ENCODE measurements around the gene NOX5. TPM values are rescaled to one million over a fixed set of nuclear protein-coding genes. Genes with fewer than 3 reads are reported as not detected.

NOX5 gene
- polyA plus RNA-seq, 1 donor from 2014 or later, result not detected

- H3K4me2 ChIP-seq (ENCODE audit: low read length), result no peak overlapping the region
Observed at GRCh38 chr15:69094124-69094921, 79.8 kb downstream of the NOX5 start.

GRCh38 chr15:69095274-69095673, 80.8 kb downstream of the NOX5 start:
- Histone ChIP-seq H3K4me2 (ENCODE audit: low read length) (no peak overlapping the region), H3K4me3 (ENCODE audit: low read length) (no peak overlapping the region), H3K36me3 (ENCODE audit: insufficient read depth, low read length) (no peaks in the 10 kb centered on the region), H3K27me3 (ENCODE audit: insufficient read depth, low read depth, low read length) (no peaks in the 10 kb centered on the region), H4K20me1 (ENCODE audit: insufficient read depth) (no peaks in the 10 kb centered on the region), H3K9me2 (ENCODE audit: insufficient read depth, low read length) (no peaks in the 10 kb centered on the region), H3K9me3 (ENCODE audit: low read length) (no peaks in the 10 kb centered on the region), H2AFZ (ENCODE audit: low read depth, low read length) (no peak overlapping the region), H3K27ac (ENCODE audit: low read length) (no peak overlapping the region), H3K9ac (ENCODE audit: low read length) (no peak overlapping the region), H3K79me2 (replicated peaks; ENCODE audit: insufficient read depth, low read length) (no peaks in the 10 kb centered on the region), H3F3A (ENCODE audit: insufficient read depth, low read length, poor library complexity, severe bottlenecking) (no peaks in the 10 kb centered on the region)
- TF ChIP-seq SMC3 (conservative IDR thresholded peaks at IDR 0.05; ENCODE audit: poor library complexity) (no peak), POLR2AphosphoS5 (IDR thresholded peaks at IDR 0.05) (no peak), TAF1 (IDR thresholded peaks at IDR 0.05; ENCODE audit: low read depth) (no peak)

More at GRCh38 chr15:69094124-69094921, 79.8 kb downstream of the NOX5 start:
- Histone ChIP-seq H3F3A (ENCODE audit: insufficient read depth, low read length, poor library complexity, severe bottlenecking) (no peaks in the 10 kb centered on the region), H3K79me2 (replicated peaks; ENCODE audit: insufficient read depth, low read length) (no peaks in the 10 kb centered on the region), H4K20me1 (ENCODE audit: insufficient read depth) (no peaks in the 10 kb centered on the region), H3K9me3 (ENCODE audit: low read length) (no peaks in the 10 kb centered on the region), H2AFZ (ENCODE audit: low read depth, low read length) (no peak overlapping the region), H3K9ac (ENCODE audit: low read length) (no peak overlapping the region), H3K4me3 (ENCODE audit: low read length) (no peak overlapping the region), H3K9me2 (ENCODE audit: insufficient read depth, low read length) (no peaks in the 10 kb centered on the region), H3K27ac (ENCODE audit: low read length) (no peak overlapping the region), H3K27me3 (ENCODE audit: insufficient read depth, low read depth, low read length) (peaks cover 6% of the 10 kb centered on the region), H3K36me3 (ENCODE audit: insufficient read depth, low read length) (no peaks in the 10 kb centered on the region)
- TF ChIP-seq EP300 (conservative IDR thresholded peaks at IDR 0.05; ENCODE audit: poor library complexity, severe bottlenecking), result no peak
- no peak for TF ChIP-seq MXI1 (conservative IDR thresholded peaks at IDR 0.05; ENCODE audit: poor library complexity, severe bottlenecking)

GRCh38 chr15:69096196-69096595, 81.7 kb downstream of the NOX5 start:
- H3K27me3 ChIP-seq (ENCODE audit: insufficient read depth, low read depth, low read length), result no peaks in the 10 kb centered on the region
- H3K27ac ChIP-seq (ENCODE audit: low read length), result no peak overlapping the region
- H4K20me1 ChIP-seq (ENCODE audit: insufficient read depth), result no peaks in the 10 kb centered on the region
- H3K4me3 ChIP-seq (ENCODE audit: low read length), result no peak overlapping the region
- H2AFZ ChIP-seq (ENCODE audit: low read depth, low read length), result no peak overlapping the region
- H3K36me3 ChIP-seq (ENCODE audit: insufficient read depth, low read length), result no peaks in the 10 kb centered on the region
- no peaks in the 10 kb centered on the region for H3K9me2 ChIP-seq (ENCODE audit: insufficient read depth, low read length)
- no peak overlapping the region for H3K4me2 ChIP-seq (ENCODE audit: low read length)
- TF ChIP-seq EP300 (conservative IDR thresholded peaks at IDR 0.05; ENCODE audit: poor library complexity, severe bottlenecking), result no peak
- no peak for TF ChIP-seq RAD21 (conservative IDR thresholded peaks at IDR 0.05)
- no peak for TF ChIP-seq POLR2AphosphoS5 (IDR thresholded peaks at IDR 0.05)
- TF ChIP-seq, protein P1, sequence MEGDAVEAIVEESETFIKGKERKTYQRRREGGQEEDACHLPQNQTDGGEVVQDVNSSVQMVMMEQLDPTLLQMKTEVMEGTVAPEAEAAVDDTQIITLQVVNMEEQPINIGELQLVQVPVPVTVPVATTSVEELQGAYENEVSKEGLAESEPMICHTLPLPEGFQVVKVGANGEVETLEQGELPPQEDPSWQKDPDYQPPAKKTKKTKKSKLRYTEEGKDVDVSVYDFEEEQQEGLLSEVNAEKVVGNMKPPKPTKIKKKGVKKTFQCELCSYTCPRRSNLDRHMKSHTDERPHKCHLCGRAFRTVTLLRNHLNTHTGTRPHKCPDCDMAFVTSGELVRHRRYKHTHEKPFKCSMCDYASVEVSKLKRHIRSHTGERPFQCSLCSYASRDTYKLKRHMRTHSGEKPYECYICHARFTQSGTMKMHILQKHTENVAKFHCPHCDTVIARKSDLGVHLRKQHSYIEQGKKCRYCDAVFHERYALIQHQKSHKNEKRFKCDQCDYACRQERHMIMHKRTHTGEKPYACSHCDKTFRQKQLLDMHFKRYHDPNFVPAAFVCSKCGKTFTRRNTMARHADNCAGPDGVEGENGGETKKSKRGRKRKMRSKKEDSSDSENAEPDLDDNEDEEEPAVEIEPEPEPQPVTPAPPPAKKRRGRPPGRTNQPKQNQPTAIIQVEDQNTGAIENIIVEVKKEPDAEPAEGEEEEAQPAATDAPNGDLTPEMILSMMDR (IDR thresholded peaks at IDR 0.05; ENCODE audit: poor library complexity, severe bottlenecking), result no peak
- no peak for TF ChIP-seq EZH2 (IDR thresholded peaks at IDR 0.05; ENCODE audit: borderline replicate concordance, insufficient read depth, low read length, poor library complexity, severe bottlenecking)
- TF ChIP-seq MXI1 (conservative IDR thresholded peaks at IDR 0.05; ENCODE audit: poor library complexity, severe bottlenecking), result no peak
- TF ChIP-seq SMC3 (conservative IDR thresholded peaks at IDR 0.05; ENCODE audit: poor library complexity), result no peak
- no peak for TF ChIP-seq TAF1 (IDR thresholded peaks at IDR 0.05; ENCODE audit: low read depth)
- no peak for TF ChIP-seq REST (IDR thresholded peaks at IDR 0.05; ENCODE audit: borderline replicate concordance)
- no peaks in the 10 kb centered on the region for H3F3A ChIP-seq (ENCODE audit: insufficient read depth, low read length, poor library complexity, severe bottlenecking)
- H3K79me2 ChIP-seq (replicated peaks; ENCODE audit: insufficient read depth, low read length), result no peaks in the 10 kb centered on the region
- no peak overlapping the region for H3K9ac ChIP-seq (ENCODE audit: low read length)
- H3K9me3 ChIP-seq (ENCODE audit: low read length), result no peaks in the 10 kb centered on the region
